HepG2 (cell line): ENCODE data around the gene U2AF1L4. TPM values are rescaled to one million over a fixed set of nuclear protein-coding genes. Genes with fewer than 3 reads are reported as not detected.
"Not testable (repeated sequence)": the region's sequence is repeated elsewhere in the genome, so short reads cannot be mapped to it uniquely, and the experiment has no call there.

ENCODE experiments used
- ATAC-seq: fragments of 200-7000 bp; cut with Tn5 transposase; 3 replicates; pipeline ENCODE4 v1.9.1; 2020; ENCODE audit warnings: mild to moderate bottlenecking, moderate library complexity
- BruUV-seq: library from RNA; stranded (reverse); fragments of 400-500 nt; replicated peaks from 2 replicates; lab custom pipeline; 2021; lab: Mats Ljungman, UMichigan
- CTCF ChIA-PET: fragments of 300-600 bp; formaldehyde crosslinking; extraction: SDS; loops from one replicate; lab custom pipeline; 2021; ENCODE audit warnings: low total read pairs, inconsistent platforms, low intra/inter-chr PET ratio; lab: Yijun Ruan, JAX
- POLR2A ChIA-PET: fragments of 350-600 bp; sonication (Branson Sonifier 250); formaldehyde crosslinking; loops from one replicate; lab custom pipeline; 2020; ENCODE audit warnings: antibody characterized with exemption, inconsistent platforms; lab: Yijun Ruan, JAX
- DNase-seq: peaks from one replicate; pipeline ENCODE4 v3.0.0-alpha.2; 2015; ENCODE audit warnings: low spot score
- FAIRE-seq: peaks from 3 replicates; lab custom pipeline; 2011; peaks lifted over from hg19 to GRCh38; lab: Jason Lieb, UNC
- H2AFZ ChIP-seq: one replicate; pipeline ENCODE4 v1.6.1; 2011; ENCODE audit warnings: low read length, inconsistent platforms
- H3K27ac ChIP-seq: fragments of 300-600 bp; 3 replicates; pipeline ENCODE4 v1.8.0; 2011; ENCODE audit warnings: mixed run types, mild to moderate bottlenecking, mixed read lengths, low read length, inconsistent platforms; ENCODE audit not compliant: insufficient read depth; ENCODE audit errors: extremely low read length
- H3K27me3 ChIP-seq, 2 experiments: fragments of 200-600 bp in 1 of 2; 2 replicates in 1 of 2; 3 replicates in 1 of 2; pipeline versions ENCODE4 v1.6.0 to v1.8.0; 2011; ENCODE audit warnings: low read length in 2 of 2, mild to moderate bottlenecking in 2 of 2, moderate library complexity in 2 of 2, inconsistent platforms in 1 of 2; ENCODE audit not compliant: insufficient read depth in 2 of 2, control insufficient read depth in 1 of 2
- H3K36me3 ChIP-seq, 2 experiments: fragments of 200-600 bp in 1 of 2; replicated peaks in 1 of 2; 2 replicates in 1 of 2; 3 replicates in 1 of 2; pipeline versions ENCODE4 v1.5.1 to v1.8.0; 2011; ENCODE audit warnings: low read length in 2 of 2, inconsistent platforms in 1 of 2; ENCODE audit not compliant: insufficient read depth in 2 of 2, control insufficient read depth in 1 of 2
- H3K4me1 ChIP-seq: 2 replicates; pipeline ENCODE4 v1.5.1; 2012; ENCODE audit warnings: low read length, inconsistent platforms; ENCODE audit not compliant: insufficient read depth
- H3K4me2 ChIP-seq: 2 replicates; pipeline ENCODE4 v1.6.0; 2011; ENCODE audit warnings: low read depth, low read length, inconsistent platforms
- H3K4me3 ChIP-seq, 3 experiments: fragments of 200-600 bp in 1 of 3; sonication (generic), shearing (Covaris generic) in 1 of 3; replicated peaks in 1 of 3; 2 replicates each; pipeline ENCODE4 v1.5.1; 2011 to 2016; ENCODE audit warnings: low read length in 3 of 3, inconsistent platforms in 2 of 3, low read depth in 2 of 3, mild to moderate bottlenecking in 2 of 3, control low read depth in 1 of 3, mixed read lengths in 1 of 3; ENCODE audit not compliant: insufficient read depth in 1 of 3
- H3K79me2 ChIP-seq: one replicate; pipeline ENCODE4 v1.6.1; 2011; ENCODE audit warnings: low read length, inconsistent platforms; ENCODE audit not compliant: insufficient read depth
- H3K9ac ChIP-seq: 2 replicates; pipeline ENCODE4 v1.6.0; 2011; ENCODE audit warnings: mild to moderate bottlenecking, low read depth, low read length, inconsistent platforms; ENCODE audit not compliant: insufficient read depth
- H3K9me3 ChIP-seq: 2 replicates; pipeline ENCODE4 v1.5.1; 2012; ENCODE audit warnings: mild to moderate bottlenecking, low read length
- H4K20me1 ChIP-seq: 2 replicates; pipeline ENCODE4 v1.6.0; 2011; ENCODE audit warnings: inconsistent platforms, mild to moderate bottlenecking, low read length, moderate library complexity; ENCODE audit not compliant: insufficient read depth
- AGO2 ChIP-seq: fragments of 200-400 bp; formaldehyde crosslinking; optimal IDR thresholded peaks from 2 replicates; pipeline ENCODE3; 2017; ENCODE audit warnings: mild to moderate bottlenecking, low read depth, low read length, moderate library complexity
- ETV5 ChIP-seq: IDR thresholded peaks from 2 replicates; pipeline ENCODE4 v1.6.1; 2018; ENCODE audit warnings: missing biosample characterization, missing genetic modification reagents, inconsistent platforms, borderline replicate concordance
- RBFOX2 ChIP-seq: fragments of 200-400 bp; formaldehyde crosslinking; IDR thresholded peaks from 2 replicates; pipeline ENCODE4 v1.6.1; 2017; ENCODE audit warnings: low read depth, mild to moderate bottlenecking, low read length
- ZNF775 ChIP-seq: sonication (generic); formaldehyde crosslinking; IDR thresholded peaks from 2 replicates; pipeline ENCODE4 v1.4.0; 2020; ENCODE audit warnings: missing genetic modification reagents, mild to moderate bottlenecking, moderate library complexity, borderline replicate concordance
- WGBS: methylation state at CpG from one replicate; pipeline ENCODE4 v1.1.6; 2017; ENCODE audit warnings: low lambda C conversion rate; 5-methylcytosine and 5-hydroxymethylcytosine counted together
- in situ Hi-C: cut with HindIII; loops from 2 replicates; pipeline ENCODE4 v1.10.0; 2017; ENCODE audit warnings: low pct_unique_long_range_greater_than_20kb; ENCODE audit not compliant: extremely low pct_ligation_motif_present
- intact Hi-C: fragments of 100-400 bp; cut with micrococcal nuclease; formaldehyde crosslinking; loops from one replicate; pipeline ENCODE4 v1.10.0; 2022; ENCODE audit not compliant: unreplicated experiment
- polyA plus RNA-seq, 8 experiments: library from polyadenylated mRNA; depleted of rRNA in 3 of 8; stranded (reverse) in 7 of 8; unstranded in 1 of 8; fragments of >200 nt; fragmentation: Illumina TruSeq in 4 of 8; extraction: Trizol in 4 of 8; gene quantifications; 2 replicates each; pipeline versions ENCODE4 v1.2.1 to v1.2.3, GENCODE V29; 2011 to 2016; ENCODE audit warnings: low read depth in 4 of 8, missing spikeins in 1 of 8, mixed read lengths in 1 of 8; ENCODE audit not compliant: insufficient read depth in 1 of 8
- total RNA-seq, 5 experiments: library from RNA; depleted of rRNA; stranded (reverse); fragments of >200 nt; fragmentation: Illumina TruSeq; extraction: Trizol; gene quantifications; 2 replicates each; pipeline ENCODE4 v1.2.3, GENCODE V29; 2016; ENCODE audit warnings: low read depth in 1 of 5

Gene U2AF1L4
- total and polyA plus RNA-seq, 2 of the 13 experiments (the other 11 are each of a cell fraction or from before 2014, with no cell fraction given): 7.9 to 15.4 TPM

DNA sequence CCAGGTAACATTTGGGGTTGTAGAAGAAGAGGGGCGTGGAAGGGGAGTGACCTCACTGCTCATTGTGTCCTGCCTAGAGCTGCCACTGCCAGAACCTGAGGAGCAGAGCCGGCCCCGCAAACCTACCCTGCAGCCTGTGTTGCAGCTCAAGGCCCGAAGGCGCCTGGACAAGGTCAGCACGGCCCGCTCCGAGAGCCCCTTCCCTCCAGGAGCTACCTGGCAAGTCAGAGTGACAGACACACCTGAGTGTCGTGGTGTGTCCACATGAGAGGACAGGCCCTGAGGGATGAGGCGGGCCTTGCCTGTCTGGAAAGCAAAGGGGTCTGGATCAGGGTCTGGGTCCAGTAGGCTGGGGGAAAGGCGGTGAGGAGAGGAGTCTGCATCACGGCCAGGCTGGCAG, 20.7 kb downstream of the U2AF1L4 start:
- WGBS: 97% methylated on average over 12 of the region's 12 CpGs
- BruUV-seq: no TSS peak
- no peak for ATAC-seq
- no peak overlapping the region for H3K4me2 ChIP-seq
- peaks cover 8% of the 10 kb centered on the region for H3K4me1 ChIP-seq
- ChIA-PET POLR2A (interaction anchor here (1.6 kb wide), 1 partner anchor 16 kb away, joined by 5 read pairs; no protein-coding TSS in a partner anchor), CTCF (no interaction called here)
- intact Hi-C loops (no loop called here), in situ Hi-C loops (no loop called here)
- DNase-seq: no peak
- no peak overlapping the region for H3K9ac ChIP-seq
- H3K79me2 ChIP-seq: peaks cover 7% of the 10 kb centered on the region
- peaks cover 61 to 88% of the 10 kb centered on the region in 2 experiments for H3K36me3 ChIP-seq
- no peak overlapping the region for H3K27ac ChIP-seq
- FAIRE-seq: no peak
- H3K9me3 ChIP-seq: no peaks in the 10 kb centered on the region
- no peaks in the 10 kb centered on the region for H3K27me3 ChIP-seq
- no peaks in the 10 kb centered on the region for H4K20me1 ChIP-seq
- H2AFZ ChIP-seq: no peak overlapping the region
- no peak overlapping the region for H3K4me3 ChIP-seq
- TF ChIP-seq ETV5 (CRISPR knock-in tag) (no peak), AGO2 (peak; percentile 42), ZNF775 (no peak), RBFOX2 (0 out of 2 replicates have a peak, but pooled peaks have one; percentile 25)

DNA sequence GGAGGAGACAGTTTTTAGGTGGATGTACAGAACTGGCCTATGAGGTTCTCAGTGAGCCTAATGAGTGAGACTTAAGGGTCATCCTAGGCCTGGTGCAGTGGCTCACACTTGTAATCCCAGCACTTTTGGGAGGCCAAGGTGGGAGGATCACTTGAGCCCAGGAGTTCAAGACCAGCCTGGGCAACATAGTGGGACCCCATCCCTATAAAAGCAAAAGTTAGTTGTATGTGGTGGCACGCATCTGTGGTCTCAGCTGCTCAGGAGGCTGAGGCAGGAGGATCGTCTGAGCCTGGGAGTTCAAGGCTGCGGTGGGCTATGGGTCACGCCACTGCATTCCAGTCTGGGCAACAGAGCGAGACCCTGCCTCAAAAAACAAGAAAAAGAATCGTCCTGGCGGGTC, 21.1 kb downstream of the U2AF1L4 start:
- H2AFZ ChIP-seq, H3K9ac ChIP-seq, H3K9me3 ChIP-seq, FAIRE-seq, DNase-seq, BruUV-seq, H3K4me2 ChIP-seq, H3K4me1 ChIP-seq, CTCF ChIA-PET, in situ Hi-C loops, H3K4me3 ChIP-seq, H4K20me1 ChIP-seq, intact Hi-C loops, H3K27me3 ChIP-seq, H3K27ac ChIP-seq, ATAC-seq: not testable (repeated sequence)
- Histone ChIP-seq H3K79me2 (peaks cover 11% of the 10 kb centered on the region), H3K36me3 (peaks cover 58 to 84% of the 10 kb centered on the region in 2 experiments)
- POLR2A ChIA-PET: interaction anchor here (1.6 kb wide), 1 partner anchor 16 kb away, joined by 5 read pairs; no protein-coding TSS in a partner anchor
- 100% methylated on average over 7 of the region's 7 CpGs for WGBS
